HepG2 (cell line): Measurements from ENCODE around the gene PRKCE. TPM values are rescaled to one million over a fixed set of nuclear protein-coding genes. Genes with fewer than 3 reads are reported as not detected.

Experiments used
- ATAC-seq: fragments of 200-7000 bp; cut with Tn5 transposase; 3 replicates; pipeline ENCODE4 v1.9.1; 2020; ENCODE audit warnings: mild to moderate bottlenecking, moderate library complexity
- BruUV-seq: library from RNA; stranded (reverse); fragments of 400-500 nt; replicated peaks from 2 replicates; lab custom pipeline; 2021; lab: Mats Ljungman, UMichigan
- CTCF ChIA-PET: fragments of 300-600 bp; formaldehyde crosslinking; extraction: SDS; loops from one replicate; lab custom pipeline; 2021; ENCODE audit warnings: low total read pairs, inconsistent platforms, low intra/inter-chr PET ratio; lab: Yijun Ruan, JAX
- POLR2A ChIA-PET: fragments of 350-600 bp; sonication (Branson Sonifier 250); formaldehyde crosslinking; loops from one replicate; lab custom pipeline; 2020; ENCODE audit warnings: antibody characterized with exemption, inconsistent platforms; lab: Yijun Ruan, JAX
- DNase-seq: peaks from one replicate; pipeline ENCODE4 v3.0.0-alpha.2; 2015; ENCODE audit warnings: low spot score
- FAIRE-seq: peaks from 3 replicates; lab custom pipeline; 2011; peaks lifted over from hg19 to GRCh38; lab: Jason Lieb, UNC
- H2AFZ ChIP-seq: one replicate; pipeline ENCODE4 v1.6.1; 2011; ENCODE audit warnings: low read length, inconsistent platforms
- H3K27ac ChIP-seq: fragments of 300-600 bp; 3 replicates; pipeline ENCODE4 v1.8.0; 2011; ENCODE audit warnings: mixed run types, mild to moderate bottlenecking, mixed read lengths, low read length, inconsistent platforms; ENCODE audit not compliant: insufficient read depth; ENCODE audit errors: extremely low read length
- H3K27me3 ChIP-seq, 2 experiments: fragments of 200-600 bp in 1 of 2; 2 replicates in 1 of 2; 3 replicates in 1 of 2; pipeline versions ENCODE4 v1.6.0 to v1.8.0; 2011; ENCODE audit warnings: low read length in 2 of 2, mild to moderate bottlenecking in 2 of 2, moderate library complexity in 2 of 2, inconsistent platforms in 1 of 2; ENCODE audit not compliant: insufficient read depth in 2 of 2, control insufficient read depth in 1 of 2
- H3K36me3 ChIP-seq, 2 experiments: fragments of 200-600 bp in 1 of 2; replicated peaks in 1 of 2; 2 replicates in 1 of 2; 3 replicates in 1 of 2; pipeline versions ENCODE4 v1.5.1 to v1.8.0; 2011; ENCODE audit warnings: low read length in 2 of 2, inconsistent platforms in 1 of 2; ENCODE audit not compliant: insufficient read depth in 2 of 2, control insufficient read depth in 1 of 2
- H3K4me1 ChIP-seq: 2 replicates; pipeline ENCODE4 v1.5.1; 2012; ENCODE audit warnings: low read length, inconsistent platforms; ENCODE audit not compliant: insufficient read depth
- H3K4me2 ChIP-seq: 2 replicates; pipeline ENCODE4 v1.6.0; 2011; ENCODE audit warnings: low read depth, low read length, inconsistent platforms
- H3K4me3 ChIP-seq, 3 experiments: fragments of 200-600 bp in 1 of 3; sonication (generic), shearing (Covaris generic) in 1 of 3; replicated peaks in 1 of 3; 2 replicates each; pipeline ENCODE4 v1.5.1; 2011 to 2016; ENCODE audit warnings: low read length in 3 of 3, inconsistent platforms in 2 of 3, low read depth in 2 of 3, mild to moderate bottlenecking in 2 of 3, control low read depth in 1 of 3, mixed read lengths in 1 of 3; ENCODE audit not compliant: insufficient read depth in 1 of 3
- H3K79me2 ChIP-seq: one replicate; pipeline ENCODE4 v1.6.1; 2011; ENCODE audit warnings: low read length, inconsistent platforms; ENCODE audit not compliant: insufficient read depth
- H3K9ac ChIP-seq: 2 replicates; pipeline ENCODE4 v1.6.0; 2011; ENCODE audit warnings: mild to moderate bottlenecking, low read depth, low read length, inconsistent platforms; ENCODE audit not compliant: insufficient read depth
- H3K9me3 ChIP-seq: 2 replicates; pipeline ENCODE4 v1.5.1; 2012; ENCODE audit warnings: mild to moderate bottlenecking, low read length
- H4K20me1 ChIP-seq: 2 replicates; pipeline ENCODE4 v1.6.0; 2011; ENCODE audit warnings: inconsistent platforms, mild to moderate bottlenecking, low read length, moderate library complexity; ENCODE audit not compliant: insufficient read depth
- GMEB1 ChIP-seq: sonication (generic); formaldehyde crosslinking; IDR thresholded peaks from 2 replicates; pipeline ENCODE4 v1.5.1; 2020; ENCODE audit warnings: missing genetic modification reagents, mild to moderate bottlenecking, borderline replicate concordance
- KAT8 ChIP-seq: IDR thresholded peaks from 2 replicates; pipeline ENCODE4 v1.6.1; 2016; ENCODE audit warnings: missing genetic modification reagents, missing compliant biosample characterization
- NR2C2 ChIP-seq: sonication (generic); formaldehyde crosslinking; IDR thresholded peaks from 2 replicates; pipeline ENCODE4 v1.4.0; 2020; ENCODE audit warnings: missing genetic modification reagents, mild to moderate bottlenecking, moderate library complexity, borderline replicate concordance
- PRPF4 ChIP-seq: fragments of 200-400 bp; formaldehyde crosslinking; IDR thresholded peaks from 2 replicates; pipeline ENCODE4 v1.6.1; 2016; ENCODE audit warnings: low read length, low read depth; ENCODE audit not compliant: poor library complexity, severe bottlenecking
- SKIL ChIP-seq: sonication (generic); formaldehyde crosslinking; IDR thresholded peaks from 2 replicates; pipeline ENCODE4 v1.8.0; 2022; ENCODE audit warnings: missing genetic modification reagents, mild to moderate bottlenecking, moderate library complexity, borderline replicate concordance
- SOX5 ChIP-seq: IDR thresholded peaks from 2 replicates; pipeline ENCODE4 v1.6.1; 2016; ENCODE audit warnings: borderline replicate concordance
- SRSF4 ChIP-seq: fragments of 200-400 bp; formaldehyde crosslinking; IDR thresholded peaks from one replicate; pipeline ENCODE4 v1.6.1; 2018; ENCODE audit warnings: mild to moderate bottlenecking, low read depth, low read length, moderate library complexity; ENCODE audit not compliant: poor library complexity, severe bottlenecking
- TBL1XR1 ChIP-seq: fragments of 150-350 bp; IDR thresholded peaks from 2 replicates; pipeline ENCODE4 v1.6.1; 2014; ENCODE audit warnings: borderline replicate concordance, low read length; ENCODE audit not compliant: partially characterized antibody
- THAP9 ChIP-seq: sonication (generic); formaldehyde crosslinking; IDR thresholded peaks from 2 replicates; pipeline ENCODE4; 2020; ENCODE audit warnings: missing genetic modification reagents, mild to moderate bottlenecking, borderline replicate concordance
- ZC3H4 ChIP-seq: sonication (generic); formaldehyde crosslinking; IDR thresholded peaks from 2 replicates; pipeline ENCODE4 v1.4.0; 2020; ENCODE audit warnings: missing genetic modification reagents, borderline replicate concordance
- ZNF10 ChIP-seq: sonication (generic); formaldehyde crosslinking; IDR thresholded peaks from 2 replicates; pipeline ENCODE4 v1.4.0; 2020; ENCODE audit warnings: mild to moderate bottlenecking, low read depth, missing genetic modification reagents, borderline replicate concordance
- ZNF343 ChIP-seq: sonication (generic); formaldehyde crosslinking; IDR thresholded peaks from 2 replicates; pipeline ENCODE4 v1.4.0; 2020; ENCODE audit warnings: mild to moderate bottlenecking, missing genetic modification reagents
- ZNF546 ChIP-seq: sonication (generic); formaldehyde crosslinking; conservative IDR thresholded peaks from 2 replicates; pipeline ENCODE4 v1.8.1; 2023; ENCODE audit warnings: mild to moderate bottlenecking, missing genetic modification reagents
- ZNF749 ChIP-seq: sonication (generic); formaldehyde crosslinking; IDR thresholded peaks from 2 replicates; pipeline ENCODE4 v1.8.0; 2022; ENCODE audit warnings: mild to moderate bottlenecking, missing genetic modification reagents, moderate library complexity, borderline replicate concordance
- WGBS: methylation state at CpG from one replicate; pipeline ENCODE4 v1.1.6; 2017; ENCODE audit warnings: low lambda C conversion rate; 5-methylcytosine and 5-hydroxymethylcytosine counted together
- in situ Hi-C: cut with HindIII; loops from 2 replicates; pipeline ENCODE4 v1.10.0; 2017; ENCODE audit warnings: low pct_unique_long_range_greater_than_20kb; ENCODE audit not compliant: extremely low pct_ligation_motif_present
- intact Hi-C: fragments of 100-400 bp; cut with micrococcal nuclease; formaldehyde crosslinking; loops from one replicate; pipeline ENCODE4 v1.10.0; 2022; ENCODE audit not compliant: unreplicated experiment
- polyA plus RNA-seq, 8 experiments: library from polyadenylated mRNA; depleted of rRNA in 3 of 8; stranded (reverse) in 7 of 8; unstranded in 1 of 8; fragments of >200 nt; fragmentation: Illumina TruSeq in 4 of 8; extraction: Trizol in 4 of 8; gene quantifications; 2 replicates each; pipeline versions ENCODE4 v1.2.1 to v1.2.3, GENCODE V29; 2011 to 2016; ENCODE audit warnings: low read depth in 4 of 8, missing spikeins in 1 of 8, mixed read lengths in 1 of 8; ENCODE audit not compliant: insufficient read depth in 1 of 8
- total RNA-seq, 5 experiments: library from RNA; depleted of rRNA; stranded (reverse); fragments of >200 nt; fragmentation: Illumina TruSeq; extraction: Trizol; gene quantifications; 2 replicates each; pipeline ENCODE4 v1.2.3, GENCODE V29; 2016; ENCODE audit warnings: low read depth in 1 of 5

Gene PRKCE
- total and polyA plus RNA-seq, 2 of the 13 experiments (the other 11 are each of a cell fraction or from before 2014, with no cell fraction given), result 1.0 to 3.9 TPM

DNA sequence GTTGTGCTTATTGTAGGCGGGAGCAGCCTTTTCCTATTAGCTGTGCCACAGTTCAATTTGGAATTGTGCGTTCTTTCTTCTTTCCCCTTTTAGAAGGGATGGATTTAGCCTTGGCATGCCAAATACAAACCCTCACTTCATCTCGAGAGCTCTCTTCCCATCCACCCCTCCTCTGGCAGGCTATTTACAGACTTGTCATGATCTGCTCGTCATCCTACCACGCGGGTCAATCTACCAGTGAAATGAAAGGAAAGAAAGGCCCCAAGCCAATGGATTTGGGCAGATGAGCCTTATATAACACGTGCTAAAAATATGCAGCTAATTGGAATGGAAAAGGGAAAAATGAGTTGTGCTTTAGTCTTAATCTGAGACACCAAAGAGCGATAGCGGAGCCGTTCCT lies 277.5 kb downstream of the PRKCE start (continued):
- TF ChIP-seq SKIL (CRISPR knock-in tag), result no peak
- no peak for TF ChIP-seq PRPF4
- TF ChIP-seq TBL1XR1, result no peak
- no peak for TF ChIP-seq ZNF749 (CRISPR knock-in tag)
- TF ChIP-seq KAT8 (CRISPR knock-in tag), result no peak
- no peak for TF ChIP-seq SRSF4
- TF ChIP-seq ZNF546 (CRISPR knock-in tag), result no peak
- no peak for TF ChIP-seq SOX5 (CRISPR knock-in tag)
- TF ChIP-seq NR2C2 (CRISPR knock-in tag), result no peak
- TF ChIP-seq, all 625 proteins: peak for 0

DNA sequence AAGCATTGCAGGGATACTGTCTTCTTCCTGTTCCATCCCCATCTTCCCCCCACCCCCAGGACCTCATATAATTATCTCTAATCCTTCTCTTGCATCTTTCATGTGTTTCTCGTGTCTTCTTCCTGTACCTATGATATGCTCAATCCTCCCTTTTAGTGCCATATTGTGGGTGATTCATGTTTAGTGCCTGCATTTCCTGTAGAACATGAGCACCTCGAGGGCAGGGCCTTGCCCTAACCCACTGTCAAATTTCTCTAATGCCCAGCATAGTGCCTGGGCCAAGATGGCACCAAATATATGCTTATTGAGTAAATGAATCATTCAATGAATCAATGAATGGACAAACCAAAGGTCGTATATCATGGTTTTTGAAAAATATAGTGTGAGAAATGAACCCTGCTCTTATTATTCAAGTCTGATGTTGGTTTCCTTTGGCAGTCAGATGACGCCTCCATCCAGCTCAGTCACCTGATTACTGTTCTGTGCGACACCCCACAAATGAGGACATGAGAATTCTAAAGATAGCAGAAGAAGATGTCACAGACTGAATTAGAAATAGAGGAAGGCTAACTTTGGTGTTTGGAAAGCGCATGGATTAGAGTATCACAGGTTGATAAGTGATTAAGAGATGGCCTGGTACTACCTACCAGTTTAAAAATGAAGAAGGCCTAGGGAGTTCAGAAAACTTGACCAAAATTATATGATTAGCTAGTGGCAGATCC lies 278.4 kb downstream of the PRKCE start:
- no peak for FAIRE-seq
- CTCF ChIA-PET, result no interaction called here
- TF ChIP-seq GMEB1, result no peak
- no peak for TF ChIP-seq ZNF10 (CRISPR knock-in tag)
- TF ChIP-seq ZNF343, result no peak
- no peak for TF ChIP-seq THAP9 (CRISPR knock-in tag)
- TF ChIP-seq ZC3H4, result no peak

More for the DNA sequence above, 278.4 kb downstream of the PRKCE start:
- ATAC-seq (no peak), DNase-seq (no peak)
- no peak overlapping the region for H3K4me2 ChIP-seq
- H3K36me3 ChIP-seq, result no peaks in the 10 kb centered on the region
- no peaks in the 10 kb centered on the region for H4K20me1 ChIP-seq
- POLR2A ChIA-PET, result no interaction called here
- no peaks in the 10 kb centered on the region for H3K27me3 ChIP-seq
- in situ Hi-C loops (no loop called here), intact Hi-C loops (no loop called here)
- no TSS peak for BruUV-seq
- H3K9me3 ChIP-seq, result no peaks in the 10 kb centered on the region
- no peak overlapping the region for H3K4me3 ChIP-seq
- H3K9ac ChIP-seq, result no peak overlapping the region
- no peak overlapping the region for H2AFZ ChIP-seq
- WGBS, result 48% methylated on average over 6 of the region's 6 CpGs
- no peak overlapping the region for H3K27ac ChIP-seq
- H3K79me2 ChIP-seq, result no peaks in the 10 kb centered on the region
- no peaks in the 10 kb centered on the region for H3K4me1 ChIP-seq
